ENCODE data around the gene C1orf159. TPM values are rescaled to one million over a fixed set of nuclear protein-coding genes. Genes with fewer than 3 reads are reported as not detected.
"Not testable (repeated sequence)": the region's sequence is repeated elsewhere in the genome, so short reads cannot be mapped to it uniquely, and the experiment has no call there.

The C1orf159 gene
- total and polyA plus RNA-seq, 7 donors: 6.6 to 25.3 (median 8.2) TPM

DNA sequence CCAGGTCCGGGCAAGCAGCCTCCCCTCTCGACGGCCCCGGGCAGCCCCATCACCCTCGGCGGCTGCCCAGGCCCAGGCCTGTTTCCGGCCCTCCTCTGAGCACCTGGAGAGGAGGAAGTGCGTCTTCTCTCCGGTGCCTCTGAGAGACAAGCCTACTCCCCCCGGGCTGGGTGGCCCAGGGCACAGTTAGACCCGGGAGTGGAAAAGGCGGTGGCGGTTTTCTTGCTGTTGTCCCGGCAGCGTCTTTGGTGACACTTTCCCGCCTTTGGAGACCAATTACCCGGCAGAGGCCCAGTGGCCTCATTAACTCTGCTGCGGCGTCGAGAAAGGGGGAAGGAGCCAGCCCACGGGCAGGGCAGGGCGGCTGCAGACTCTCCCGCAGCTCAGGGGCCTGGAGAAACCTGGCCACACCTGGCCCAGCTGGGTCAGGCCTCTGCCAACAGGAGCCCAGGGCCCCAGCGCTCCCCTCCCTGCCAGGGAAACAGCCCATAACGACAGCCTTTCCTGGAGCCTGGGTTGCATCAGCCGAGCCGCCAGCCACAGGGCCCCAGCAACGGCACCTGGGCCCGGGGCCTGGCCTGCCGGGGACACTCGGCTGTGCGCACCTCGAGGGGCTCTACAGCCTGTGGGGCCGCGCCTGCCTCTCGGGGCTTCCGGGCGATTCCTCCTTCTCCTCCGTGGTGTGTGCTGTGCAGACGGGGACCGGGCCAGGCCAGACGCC lies 28.4 kb upstream of the C1orf159 start:
- H3K27ac ChIP-seq: peak overlapping the region in 1 of 4 donors; percentile 31
- TF ChIP-seq POLR2AphosphoS5 (IDR thresholded peaks at IDR 0.05): no peak
- TF ChIP-seq POLR2A (IDR thresholded peaks at IDR 0.05): no peak
- TF ChIP-seq, protein P1, sequence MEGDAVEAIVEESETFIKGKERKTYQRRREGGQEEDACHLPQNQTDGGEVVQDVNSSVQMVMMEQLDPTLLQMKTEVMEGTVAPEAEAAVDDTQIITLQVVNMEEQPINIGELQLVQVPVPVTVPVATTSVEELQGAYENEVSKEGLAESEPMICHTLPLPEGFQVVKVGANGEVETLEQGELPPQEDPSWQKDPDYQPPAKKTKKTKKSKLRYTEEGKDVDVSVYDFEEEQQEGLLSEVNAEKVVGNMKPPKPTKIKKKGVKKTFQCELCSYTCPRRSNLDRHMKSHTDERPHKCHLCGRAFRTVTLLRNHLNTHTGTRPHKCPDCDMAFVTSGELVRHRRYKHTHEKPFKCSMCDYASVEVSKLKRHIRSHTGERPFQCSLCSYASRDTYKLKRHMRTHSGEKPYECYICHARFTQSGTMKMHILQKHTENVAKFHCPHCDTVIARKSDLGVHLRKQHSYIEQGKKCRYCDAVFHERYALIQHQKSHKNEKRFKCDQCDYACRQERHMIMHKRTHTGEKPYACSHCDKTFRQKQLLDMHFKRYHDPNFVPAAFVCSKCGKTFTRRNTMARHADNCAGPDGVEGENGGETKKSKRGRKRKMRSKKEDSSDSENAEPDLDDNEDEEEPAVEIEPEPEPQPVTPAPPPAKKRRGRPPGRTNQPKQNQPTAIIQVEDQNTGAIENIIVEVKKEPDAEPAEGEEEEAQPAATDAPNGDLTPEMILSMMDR (IDR thresholded peaks at IDR 0.05): no peak
- TF ChIP-seq EP300 (IDR thresholded peaks at IDR 0.05): no peak
- no peaks in the 10 kb centered on the region for H3K36me3 ChIP-seq
- intact Hi-C loops (cut with DNase I): no loop called here
- H3K9me3 ChIP-seq: no peaks in the 10 kb centered on the region
- H3K4me3 ChIP-seq: no peak overlapping the region
- no peaks in the 10 kb centered on the region for H3K4me1 ChIP-seq
- DNase-seq: no peak
- 8 to 23% methylated on average over 42 of the region's 42 CpGs for WGBS, 2 donors
- H3K27me3 ChIP-seq: peaks cover 0 to 37% (median 21%) of the 10 kb centered on the region in 3 donors

GRCh38 chr1:1143636-1144035 lies 27.7 kb upstream of the C1orf159 start:
- Histone ChIP-seq H3K4me1 (no peaks in the 10 kb centered on the region), H3K27me3 (peaks cover 0 to 40% (median 21%) of the 10 kb centered on the region in 3 donors), H3K27ac (peak overlapping the region in 1 of 4 donors; percentile 22), H3K9me3 (no peaks in the 10 kb centered on the region), H3K4me3 (no peak overlapping the region), H3K36me3 (no peaks in the 10 kb centered on the region)
- intact Hi-C loops (cut with DNase I): no loop called here
- TF ChIP-seq, protein P1 (IDR thresholded peaks at IDR 0.05): no peak
- TF ChIP-seq POLR2A (IDR thresholded peaks at IDR 0.05) (no peak), POLR2AphosphoS5 (IDR thresholded peaks at IDR 0.05) (no peak), EP300 (IDR thresholded peaks at IDR 0.05) (no peak)
- DNase-seq: no peak
- WGBS, 2 donors: 22 to 77% methylated on average over 14 of the region's 14 CpGs

GRCh38 chr1:1142844-1143243 lies 27.0 kb upstream of the C1orf159 start:
- Histone ChIP-seq H3K4me3 (no peak overlapping the region), H3K4me1 (no peaks in the 10 kb centered on the region), H3K27me3 (peaks cover 0 to 47% (median 24%) of the 10 kb centered on the region in 3 donors), H3K9me3 (no peaks in the 10 kb centered on the region), H3K36me3 (no peaks in the 10 kb centered on the region), H3K27ac (no peak overlapping the region)
- intact Hi-C loops (cut with DNase I): no loop called here
- WGBS, 2 donors: 53 to 74% methylated on average over 19 of the region's 19 CpGs
- TF ChIP-seq, protein P1 (IDR thresholded peaks at IDR 0.05): no peak
- TF ChIP-seq POLR2AphosphoS5 (IDR thresholded peaks at IDR 0.05) (no peak), EP300 (IDR thresholded peaks at IDR 0.05) (no peak), POLR2A (IDR thresholded peaks at IDR 0.05) (no peak)
- DNase-seq: no peak

- WGBS, 2 donors: 63 to 66% methylated on average over 15 of the region's 15 CpGs
- H3K4me3 ChIP-seq; H3K36me3 ChIP-seq; H3K4me1 ChIP-seq; DNase-seq; H3K27ac ChIP-seq; intact Hi-C loops (cut with DNase I); H3K9me3 ChIP-seq: not testable (repeated sequence)
- peaks cover 0 to 52% (median 28%) of the 10 kb centered on the region in 3 donors for H3K27me3 ChIP-seq
Measured at GRCh38 chr1:1142352-1142751, 26.5 kb upstream of the C1orf159 start.

- no peak for DNase-seq
- 79 to 81% methylated on average over 15 of the region's 15 CpGs for WGBS, 2 donors
- no peak overlapping the region for H3K27ac ChIP-seq
- intact Hi-C loops (cut with DNase I): no loop called here
- no peak overlapping the region for H3K4me3 ChIP-seq
- peaks cover 4 to 57% (median 32%) of the 10 kb centered on the region in 3 donors for H3K27me3 ChIP-seq
- no peak for TF ChIP-seq POLR2AphosphoS5 (IDR thresholded peaks at IDR 0.05)
- TF ChIP-seq, protein P1 (IDR thresholded peaks at IDR 0.05): no peak
- no peak for TF ChIP-seq EP300 (IDR thresholded peaks at IDR 0.05)
- no peak for TF ChIP-seq POLR2A (IDR thresholded peaks at IDR 0.05)
- no peaks in the 10 kb centered on the region for H3K36me3 ChIP-seq
- no peaks in the 10 kb centered on the region for H3K4me1 ChIP-seq
- H3K9me3 ChIP-seq: no peaks in the 10 kb centered on the region
Measured at GRCh38 chr1:1141911-1142250, 26.0 kb upstream of the C1orf159 start.

Data from sigmoid colon (tissue), 7 donors.